Testis (tissue), 3 donors: Measurements from ENCODE around the gene LRP1B. TPM values are rescaled to one million over a fixed set of nuclear protein-coding genes. Genes with fewer than 3 reads are reported as not detected.

Source experiments
- DNase-seq: peaks from one replicate; pipeline ENCODE4 v3.0.0-alpha.2; 2019
- H3K27ac ChIP-seq, 2 donors: fragments of 200-600 bp; sonication (generic); one replicate each; pipeline ENCODE4 v1.5.1; 2019
- H3K27me3 ChIP-seq: fragments of 200-600 bp; sonication (generic); one replicate; pipeline ENCODE4 v1.5.1; 2019
- H3K36me3 ChIP-seq: fragments of 200-600 bp; sonication (generic); one replicate; pipeline ENCODE4 v1.5.1; 2017; ENCODE audit warnings: low read depth; ENCODE audit errors: missing control alignments
- H3K4me1 ChIP-seq: fragments of 200-600 bp; sonication (generic); one replicate; pipeline ENCODE4 v1.5.1; 2019
- H3K4me3 ChIP-seq, 2 donors: fragments of 200-600 bp; sonication (generic); one replicate each; pipeline ENCODE4 v1.5.1; 2017 to 2019
- H3K9me3 ChIP-seq: fragments of 200-600 bp; sonication (generic); one replicate; pipeline ENCODE4 v1.5.1; 2017
- POLR2A ChIP-seq: fragments of 450-650 bp; IDR thresholded peaks from one replicate; pipeline ENCODE4 v1.6.1; 2017; ENCODE audit warnings: antibody characterized with exemption, mild to moderate bottlenecking, moderate library complexity
- WGBS, 2 donors: methylation state at CpG; one replicate each; pipeline ENCODE4 v1.1.5; 2018; 5-methylcytosine and 5-hydroxymethylcytosine counted together
- intact Hi-C: fragments of 100-400 bp; cut with DNase I; formaldehyde crosslinking; loops from one replicate; pipeline ENCODE4 v1.15.1; 2023; ENCODE audit warnings: low total_unique reads
- polyA plus RNA-seq: library from polyadenylated mRNA; stranded (reverse); fragments of 350-450 nt; fragmentation: Illumina TruSeq; extraction: RNeasy Lipid Tissue Mini Kit (QIAGEN cat#74804); gene quantifications from one replicate; pipeline ENCODE4 v1.2.3, GENCODE V29; 2014; ENCODE audit warnings: low read depth, low replicate concordance; ENCODE audit not compliant: insufficient read depth
- total RNA-seq, 2 donors: library from RNA; depleted of rRNA; stranded (reverse); fragments of >200 nt; gene quantifications; one replicate each; pipeline ENCODE4 v1.2.3, GENCODE V29; 2016
- TF ChIP-seq, protein P1 (sequence below), 3 experiments: fragments of 450-650 bp in 2 of 3; fragments of 200-600 bp in 1 of 3; sonication (generic) in 1 of 3; IDR thresholded peaks; one replicate each; pipeline ENCODE4 v1.5.1; 2016 to 2019; ENCODE audit warnings: antibody characterized with exemption in 3 of 3, mild to moderate bottlenecking in 2 of 3, moderate library complexity in 1 of 3

The LRP1B gene
- total and polyA plus RNA-seq, 3 donors from 2014 or later: 0.79 to 1.9 (median 0.84) TPM

DNA sequence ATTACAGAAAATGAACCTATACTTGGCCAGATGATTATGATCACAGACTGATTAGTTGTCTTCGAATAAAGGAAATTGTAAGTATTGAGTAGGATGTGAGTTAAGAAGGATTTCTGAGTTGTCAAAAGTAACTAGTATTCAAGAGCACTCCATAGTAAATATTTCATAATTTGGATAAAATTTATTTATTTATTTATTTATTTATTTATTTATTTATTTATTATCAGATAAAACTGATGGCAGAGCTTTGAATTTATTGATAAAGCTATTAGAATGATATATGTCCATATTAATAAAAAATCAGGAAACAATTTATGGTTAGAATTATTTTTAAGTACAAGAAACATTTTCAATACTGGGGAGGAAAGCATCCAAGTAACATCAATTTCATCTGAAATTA is 1634.1 kb downstream of the LRP1B start:
- TF ChIP-seq POLR2A: no peak
- TF ChIP-seq, protein P1, sequence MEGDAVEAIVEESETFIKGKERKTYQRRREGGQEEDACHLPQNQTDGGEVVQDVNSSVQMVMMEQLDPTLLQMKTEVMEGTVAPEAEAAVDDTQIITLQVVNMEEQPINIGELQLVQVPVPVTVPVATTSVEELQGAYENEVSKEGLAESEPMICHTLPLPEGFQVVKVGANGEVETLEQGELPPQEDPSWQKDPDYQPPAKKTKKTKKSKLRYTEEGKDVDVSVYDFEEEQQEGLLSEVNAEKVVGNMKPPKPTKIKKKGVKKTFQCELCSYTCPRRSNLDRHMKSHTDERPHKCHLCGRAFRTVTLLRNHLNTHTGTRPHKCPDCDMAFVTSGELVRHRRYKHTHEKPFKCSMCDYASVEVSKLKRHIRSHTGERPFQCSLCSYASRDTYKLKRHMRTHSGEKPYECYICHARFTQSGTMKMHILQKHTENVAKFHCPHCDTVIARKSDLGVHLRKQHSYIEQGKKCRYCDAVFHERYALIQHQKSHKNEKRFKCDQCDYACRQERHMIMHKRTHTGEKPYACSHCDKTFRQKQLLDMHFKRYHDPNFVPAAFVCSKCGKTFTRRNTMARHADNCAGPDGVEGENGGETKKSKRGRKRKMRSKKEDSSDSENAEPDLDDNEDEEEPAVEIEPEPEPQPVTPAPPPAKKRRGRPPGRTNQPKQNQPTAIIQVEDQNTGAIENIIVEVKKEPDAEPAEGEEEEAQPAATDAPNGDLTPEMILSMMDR (IDR thresholded peaks at IDR 0.05): no peak
- WGBS, 2 donors: 81 to 97% methylated on average over 1 of the region's 1 CpG
- Histone ChIP-seq H3K4me3 (no peak overlapping the region), H3K36me3 (no peaks in the 10 kb centered on the region), H3K27ac (no peak overlapping the region), H3K9me3 (no peaks in the 10 kb centered on the region), H3K27me3 (no peaks in the 10 kb centered on the region), H3K4me1 (no peaks in the 10 kb centered on the region)
- intact Hi-C loops: no loop called here
- no peak for DNase-seq

DNA sequence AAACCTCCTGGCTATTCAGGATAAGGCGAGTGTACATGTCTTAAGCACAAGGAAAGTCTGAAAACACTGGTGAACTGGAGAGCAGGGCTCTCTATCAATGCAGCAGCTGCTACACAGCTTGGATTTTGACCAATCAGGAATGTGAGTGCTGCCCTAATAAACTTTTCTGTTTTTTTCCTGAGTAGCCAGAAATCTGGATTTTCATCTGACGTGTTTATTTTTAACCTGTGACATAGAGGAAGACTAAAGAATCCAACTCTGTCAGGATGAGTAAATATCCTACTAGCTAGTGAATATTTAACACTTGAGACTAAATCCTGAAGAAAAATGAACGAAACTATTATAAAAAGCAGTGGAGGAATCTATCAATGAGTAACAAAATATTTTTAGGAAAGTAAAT is 1638.9 kb downstream of the LRP1B start:
- H3K4me1 ChIP-seq: no peaks in the 10 kb centered on the region
- no peak for DNase-seq
- H3K36me3 ChIP-seq: no peaks in the 10 kb centered on the region
- no peak for TF ChIP-seq POLR2A
- TF ChIP-seq, protein P1 (IDR thresholded peaks at IDR 0.05): no peak
- H3K27me3 ChIP-seq: no peaks in the 10 kb centered on the region
- 82 to 85% methylated on average over 3 of the region's 3 CpGs for WGBS, 2 donors
- H3K27ac ChIP-seq: no peak overlapping the region
- intact Hi-C loops: no loop called here
- H3K9me3 ChIP-seq: no peaks in the 10 kb centered on the region
- no peak overlapping the region for H3K4me3 ChIP-seq

DNA sequence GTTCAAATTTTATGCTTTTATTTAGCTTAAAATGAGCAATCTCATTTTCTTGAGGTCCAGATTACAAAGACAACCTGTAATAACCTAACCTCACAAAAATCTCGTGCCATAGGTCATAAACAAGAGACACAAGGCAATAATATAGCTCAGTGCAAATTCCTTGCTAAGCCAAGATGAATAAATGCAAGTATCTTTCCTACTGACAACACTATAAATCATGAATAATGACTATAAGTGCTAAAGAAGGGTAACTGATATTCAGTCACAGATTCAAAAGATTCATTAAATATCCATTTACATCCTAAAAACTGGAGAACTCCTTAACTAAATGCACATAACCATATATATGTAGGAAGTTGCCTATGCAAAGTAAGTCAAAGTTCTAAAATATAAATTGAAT is 1641.6 kb downstream of the LRP1B start:
- TF ChIP-seq, protein P1 (IDR thresholded peaks at IDR 0.05): no peak
- TF ChIP-seq POLR2A: no peak
- intact Hi-C loops: no loop called here
- 84 to 89% methylated on average over 1 of the region's 1 CpG for WGBS, 2 donors
- DNase-seq: no peak
- no peaks in the 10 kb centered on the region for H3K27me3 ChIP-seq
- H3K9me3 ChIP-seq: no peaks in the 10 kb centered on the region
- H3K27ac ChIP-seq: no peak overlapping the region
- H3K36me3 ChIP-seq: no peaks in the 10 kb centered on the region
- H3K4me3 ChIP-seq: no peak overlapping the region
- H3K4me1 ChIP-seq: no peaks in the 10 kb centered on the region

DNA sequence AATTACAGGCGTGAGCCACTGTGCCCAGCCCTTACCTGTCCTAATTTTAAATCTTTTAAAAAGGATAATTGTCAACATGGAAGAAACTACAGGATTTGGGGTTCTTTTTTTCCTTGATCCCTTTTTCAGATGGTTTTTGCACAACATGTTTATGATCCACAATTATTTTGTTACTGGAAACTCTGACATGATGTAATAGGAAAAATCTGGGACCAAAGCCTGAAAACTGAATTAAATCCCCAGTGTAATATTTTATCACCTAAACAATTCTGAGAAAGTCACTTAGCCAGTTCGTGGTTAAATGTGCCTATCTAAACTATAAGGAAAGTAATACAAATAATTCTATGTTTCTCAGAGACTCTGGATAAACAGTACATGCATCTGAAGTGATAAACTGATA is 1649.7 kb downstream of the LRP1B start:
- Histone ChIP-seq H3K4me1 (no peaks in the 10 kb centered on the region), H3K9me3 (no peaks in the 10 kb centered on the region), H3K27me3 (no peaks in the 10 kb centered on the region), H3K36me3 (no peaks in the 10 kb centered on the region), H3K4me3 (no peak overlapping the region), H3K27ac (no peak overlapping the region)
- TF ChIP-seq, protein P1 (IDR thresholded peaks at IDR 0.05): no peak
- no peak for TF ChIP-seq POLR2A
- 79 to 83% methylated on average over 2 of the region's 2 CpGs for WGBS, 2 donors
- intact Hi-C loops: no loop called here
- no peak for DNase-seq

DNA sequence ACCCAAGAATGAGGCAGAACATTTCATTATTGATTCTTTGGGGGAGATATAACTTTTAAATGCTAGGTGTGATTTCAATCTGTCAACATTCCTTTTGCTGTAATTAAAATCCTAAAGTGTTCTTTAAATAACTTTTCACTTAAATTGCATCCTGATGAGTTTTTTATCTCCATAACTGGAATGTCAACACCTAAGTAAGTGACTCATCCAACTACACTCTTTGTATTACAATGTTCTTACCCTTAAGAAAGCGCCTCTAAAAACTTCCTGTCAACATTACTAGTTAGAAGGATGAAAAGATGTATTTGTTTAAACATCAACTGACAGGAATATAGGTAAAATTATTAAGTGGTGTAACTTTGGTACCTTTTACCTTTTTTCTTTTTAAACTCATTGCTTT is 1657.0 kb downstream of the LRP1B start:
- Histone ChIP-seq H3K36me3 (no peaks in the 10 kb centered on the region), H3K9me3 (no peaks in the 10 kb centered on the region), H3K4me3 (no peak overlapping the region), H3K27ac (no peak overlapping the region), H3K4me1 (no peaks in the 10 kb centered on the region), H3K27me3 (no peaks in the 10 kb centered on the region)
- TF ChIP-seq, protein P1 (IDR thresholded peaks at IDR 0.05): no peak
- TF ChIP-seq POLR2A: no peak
- 81 to 91% methylated on average over 1 of the region's 1 CpG for WGBS, 2 donors
- no peak for DNase-seq
- intact Hi-C loops: no loop called here
